Upper lobe of right lung (tissue), 1 donor: Measurements from ENCODE around the gene AK9. TPM values are rescaled to one million over a fixed set of nuclear protein-coding genes. Genes with fewer than 3 reads are reported as not detected.

Experiments used
- ATAC-seq: fragments of 200-7000 bp; cut with Tn5 transposase; one replicate; pipeline ENCODE4 v1.9.1; 2020; ENCODE audit warnings: mild to moderate bottlenecking, moderate library complexity
- DNase-seq: peaks from one replicate; pipeline ENCODE4 v3.0.0-alpha.2; 2020
- H3K27ac ChIP-seq: fragments of 200-600 bp; one replicate; pipeline ENCODE4 v1.8.0; 2022
- H3K27me3 ChIP-seq: fragments of 200-600 bp; one replicate; pipeline ENCODE4 v1.8.0; 2022; ENCODE audit warnings: mild to moderate bottlenecking
- H3K36me3 ChIP-seq: fragments of 200-600 bp; one replicate; pipeline ENCODE4 v1.8.0; 2022
- H3K4me1 ChIP-seq: fragments of 200-600 bp; one replicate; pipeline ENCODE4 v1.8.0; 2022
- H3K4me3 ChIP-seq: fragments of 200-600 bp; one replicate; pipeline ENCODE4 v1.8.0; 2022; ENCODE audit warnings: mild to moderate bottlenecking
- H3K9me3 ChIP-seq: fragments of 200-600 bp; one replicate; pipeline ENCODE4 v1.8.0; 2022
- intact Hi-C: fragments of 100-400 bp; cut with DNase I; formaldehyde crosslinking; loops from one replicate; pipeline ENCODE4 v1.11.0; 2022
- total RNA-seq: library from RNA; stranded (reverse); fragmentation: NEBNext Ultra II Directional; extraction: Animal tissue kit (Norgen Biotek cat#: 25700); gene quantifications from one replicate; pipeline ENCODE4 v1.2.1, GENCODE V29; 2021
- TF ChIP-seq, protein P1 (sequence below): fragments of 200-600 bp; IDR thresholded peaks from one replicate; pipeline ENCODE4 v1.8.0; 2022; ENCODE audit warnings: antibody characterized with exemption
- donor health status: DM: no; HTN: yes; CAD: no; lungs with severe emphysema.

AK9 gene
- total RNA-seq, 1 donor from 2014 or later: 8.8 TPM

DNA sequence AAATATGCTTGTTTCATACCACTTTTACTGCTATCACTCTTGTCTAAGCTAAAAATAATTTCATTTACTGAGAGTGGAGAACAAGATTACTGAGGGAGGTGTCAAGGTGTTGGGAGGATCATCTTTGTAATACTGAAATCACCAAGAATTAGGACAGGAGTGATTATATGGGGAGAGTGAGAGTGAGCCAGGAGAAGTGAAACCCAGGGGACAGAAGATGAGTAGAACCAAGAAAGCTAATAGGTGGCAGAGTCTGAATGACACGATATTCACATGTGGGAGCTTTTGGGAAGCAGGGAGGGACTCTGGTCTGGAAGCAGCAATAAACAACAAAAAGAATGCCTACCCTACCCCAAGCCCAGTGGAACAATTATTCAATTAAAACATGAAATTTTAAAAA, 58.6 kb downstream of the AK9 start:
- ATAC-seq: no peak
- intact Hi-C loops: no loop called here

GRCh38 chr6:109631403-109631802, 59.6 kb downstream of the AK9 start:
- H3K27ac ChIP-seq: no peak overlapping the region
- H3K4me3 ChIP-seq: no peak overlapping the region
- no peaks in the 10 kb centered on the region for H3K9me3 ChIP-seq
- DNase-seq (no peak), ATAC-seq (no peak)
- no peaks in the 10 kb centered on the region for H3K36me3 ChIP-seq
- H3K4me1 ChIP-seq: no peaks in the 10 kb centered on the region
- no peaks in the 10 kb centered on the region for H3K27me3 ChIP-seq
- intact Hi-C loops: no loop called here
- TF ChIP-seq, protein P1, sequence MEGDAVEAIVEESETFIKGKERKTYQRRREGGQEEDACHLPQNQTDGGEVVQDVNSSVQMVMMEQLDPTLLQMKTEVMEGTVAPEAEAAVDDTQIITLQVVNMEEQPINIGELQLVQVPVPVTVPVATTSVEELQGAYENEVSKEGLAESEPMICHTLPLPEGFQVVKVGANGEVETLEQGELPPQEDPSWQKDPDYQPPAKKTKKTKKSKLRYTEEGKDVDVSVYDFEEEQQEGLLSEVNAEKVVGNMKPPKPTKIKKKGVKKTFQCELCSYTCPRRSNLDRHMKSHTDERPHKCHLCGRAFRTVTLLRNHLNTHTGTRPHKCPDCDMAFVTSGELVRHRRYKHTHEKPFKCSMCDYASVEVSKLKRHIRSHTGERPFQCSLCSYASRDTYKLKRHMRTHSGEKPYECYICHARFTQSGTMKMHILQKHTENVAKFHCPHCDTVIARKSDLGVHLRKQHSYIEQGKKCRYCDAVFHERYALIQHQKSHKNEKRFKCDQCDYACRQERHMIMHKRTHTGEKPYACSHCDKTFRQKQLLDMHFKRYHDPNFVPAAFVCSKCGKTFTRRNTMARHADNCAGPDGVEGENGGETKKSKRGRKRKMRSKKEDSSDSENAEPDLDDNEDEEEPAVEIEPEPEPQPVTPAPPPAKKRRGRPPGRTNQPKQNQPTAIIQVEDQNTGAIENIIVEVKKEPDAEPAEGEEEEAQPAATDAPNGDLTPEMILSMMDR: no peak

More for the DNA sequence above, 58.6 kb downstream of the AK9 start:
- TF ChIP-seq, protein P1: no peak
- H3K4me3 ChIP-seq: no peak overlapping the region
- no peak overlapping the region for H3K27ac ChIP-seq
- no peaks in the 10 kb centered on the region for H3K4me1 ChIP-seq
- H3K27me3 ChIP-seq: no peaks in the 10 kb centered on the region
- DNase-seq: no peak
- H3K36me3 ChIP-seq: no peaks in the 10 kb centered on the region
- no peaks in the 10 kb centered on the region for H3K9me3 ChIP-seq

GRCh38 chr6:109628158-109629000, 62.6 kb downstream of the AK9 start:
- H3K9me3 ChIP-seq: no peaks in the 10 kb centered on the region
- TF ChIP-seq, protein P1: no peak
- no peaks in the 10 kb centered on the region for H3K36me3 ChIP-seq
- ATAC-seq (no peak), DNase-seq (no peak)
- intact Hi-C loops: no loop called here
- H3K27me3 ChIP-seq: no peaks in the 10 kb centered on the region
- no peak overlapping the region for H3K4me3 ChIP-seq
- no peaks in the 10 kb centered on the region for H3K4me1 ChIP-seq
- no peak overlapping the region for H3K27ac ChIP-seq

DNA sequence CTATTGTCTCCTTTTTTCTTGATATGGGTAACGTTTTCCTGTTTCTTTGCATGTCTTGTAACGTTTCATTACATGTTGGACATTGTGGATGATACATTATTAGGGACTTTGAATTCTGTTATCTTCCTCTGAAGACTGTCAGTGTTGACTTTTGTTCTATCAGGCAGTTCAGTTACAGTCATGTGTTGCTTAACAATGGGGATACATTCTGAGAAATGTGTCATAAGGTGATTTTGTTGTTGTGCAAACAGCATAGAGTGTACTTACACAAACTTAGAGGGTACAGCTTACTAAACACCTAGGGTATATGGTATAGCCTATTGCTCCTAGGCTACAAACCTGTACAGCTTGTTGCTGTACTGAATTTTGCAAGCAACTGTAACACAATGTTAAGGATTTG, 64.7 kb downstream of the AK9 start:
- no peaks in the 10 kb centered on the region for H3K27me3 ChIP-seq
- H3K27ac ChIP-seq: no peak overlapping the region
- intact Hi-C loops: no loop called here
- ATAC-seq (peak; percentile 23), DNase-seq (no peak)
- H3K4me3 ChIP-seq: no peak overlapping the region
- TF ChIP-seq, protein P1: no peak
- H3K9me3 ChIP-seq: no peaks in the 10 kb centered on the region
- H3K36me3 ChIP-seq: no peaks in the 10 kb centered on the region
- H3K4me1 ChIP-seq: no peaks in the 10 kb centered on the region

DNA sequence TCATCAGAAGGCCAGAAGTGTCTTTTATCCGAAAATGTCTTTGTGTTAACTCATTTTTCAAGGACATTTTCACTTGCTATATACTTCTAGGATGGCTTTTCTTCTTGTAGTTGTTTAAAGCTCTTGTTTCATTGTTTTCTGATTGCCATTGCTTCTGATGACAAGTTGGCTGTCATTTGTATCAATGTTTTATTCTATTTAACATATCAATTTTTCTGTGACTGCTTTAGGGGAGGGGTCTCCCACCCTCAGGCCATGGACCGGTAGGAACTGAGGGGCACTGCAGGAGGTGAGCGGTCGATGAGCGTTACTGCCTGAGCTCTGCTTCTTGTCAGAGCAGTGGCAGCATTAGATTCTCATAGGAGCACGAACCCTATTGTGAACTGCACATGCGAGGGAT, 65.8 kb downstream of the AK9 start:
- no peaks in the 10 kb centered on the region for H3K4me1 ChIP-seq
- no peak overlapping the region for H3K27ac ChIP-seq
- TF ChIP-seq, protein P1: no peak
- no peak for ATAC-seq
- intact Hi-C loops: no loop called here
- H3K4me3 ChIP-seq: no peak overlapping the region
- DNase-seq: no peak
- H3K9me3 ChIP-seq: no peaks in the 10 kb centered on the region
- H3K36me3 ChIP-seq: no peaks in the 10 kb centered on the region
- H3K27me3 ChIP-seq: no peaks in the 10 kb centered on the region
